Muscle of back (tissue), 11 donors: ENCODE results near the gene SLC2A11. TPM values are rescaled to one million over a fixed set of nuclear protein-coding genes. Genes with fewer than 3 reads are reported as not detected.
"Not testable (repeated sequence)": the region's sequence is repeated elsewhere in the genome, so short reads cannot be mapped to it uniquely, and the experiment has no call there.

Experiments used
- DNase-seq, 3 donors: peaks; one replicate each; pipeline versions ENCODE4 v3.0.0 to v3.0.0-alpha.2; 2013
- polyA plus RNA-seq, 10 donors: library from polyadenylated mRNA; unstranded; fragments of 120-200 nt; gene quantifications; one replicate each; pipeline ENCODE4 v1.2.1, GENCODE V29; 2013; ENCODE audit not compliant: insufficient read length in 10 of 10

Gene SLC2A11
- polyA plus RNA-seq, 10 donors, result 4.3 to 10.1 (median 6.4) TPM

DNA sequence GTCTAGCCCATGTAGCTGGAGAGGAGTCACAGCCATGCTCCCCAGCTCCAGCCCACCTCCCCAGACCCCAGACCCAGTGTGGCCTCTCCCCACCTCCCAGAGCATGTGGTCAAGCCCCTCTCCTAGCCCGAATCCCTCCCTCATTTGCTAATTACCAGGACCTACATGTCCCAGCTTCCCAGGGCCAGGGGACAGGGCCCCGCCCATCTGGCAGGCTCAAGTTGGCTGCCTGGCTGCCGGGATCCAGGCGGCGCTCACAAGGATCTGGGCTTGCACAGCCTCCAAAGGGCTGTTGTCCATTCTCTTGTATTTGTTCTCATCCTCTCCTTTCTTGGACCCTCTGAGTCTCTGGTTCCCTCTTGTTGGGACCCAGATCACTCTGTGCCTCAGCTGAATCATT, 31.9 kb downstream of the SLC2A11 start:
- DNase-seq, result no peak

DNA sequence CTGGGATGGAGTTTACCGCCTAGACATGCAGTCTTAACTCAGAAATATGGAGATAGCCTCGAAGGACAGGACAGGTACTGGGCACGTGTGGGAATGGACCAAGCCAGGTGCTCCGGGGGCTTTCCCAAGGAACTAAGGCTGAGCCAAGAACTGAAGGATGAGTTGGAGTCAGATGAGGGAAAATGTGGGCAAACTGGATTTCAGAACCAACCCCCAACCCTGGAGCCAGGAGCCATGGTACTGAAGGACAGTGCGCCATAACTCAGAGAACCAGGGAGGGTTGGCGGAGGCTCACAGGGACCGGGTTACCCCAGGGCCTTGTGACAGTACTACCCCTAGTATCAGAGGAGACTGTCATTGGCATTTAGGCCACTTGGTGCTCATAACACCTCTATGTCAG, 34.1 kb downstream of the SLC2A11 start:
- DNase-seq, result no peak

GRCh38 chr22:23892130-23892529, 34.5 kb downstream of the SLC2A11 start:
- no peak for DNase-seq

GRCh38 chr22:23892706-23893105, 35.0 kb downstream of the SLC2A11 start:
- DNase-seq, result no peak

DNA sequence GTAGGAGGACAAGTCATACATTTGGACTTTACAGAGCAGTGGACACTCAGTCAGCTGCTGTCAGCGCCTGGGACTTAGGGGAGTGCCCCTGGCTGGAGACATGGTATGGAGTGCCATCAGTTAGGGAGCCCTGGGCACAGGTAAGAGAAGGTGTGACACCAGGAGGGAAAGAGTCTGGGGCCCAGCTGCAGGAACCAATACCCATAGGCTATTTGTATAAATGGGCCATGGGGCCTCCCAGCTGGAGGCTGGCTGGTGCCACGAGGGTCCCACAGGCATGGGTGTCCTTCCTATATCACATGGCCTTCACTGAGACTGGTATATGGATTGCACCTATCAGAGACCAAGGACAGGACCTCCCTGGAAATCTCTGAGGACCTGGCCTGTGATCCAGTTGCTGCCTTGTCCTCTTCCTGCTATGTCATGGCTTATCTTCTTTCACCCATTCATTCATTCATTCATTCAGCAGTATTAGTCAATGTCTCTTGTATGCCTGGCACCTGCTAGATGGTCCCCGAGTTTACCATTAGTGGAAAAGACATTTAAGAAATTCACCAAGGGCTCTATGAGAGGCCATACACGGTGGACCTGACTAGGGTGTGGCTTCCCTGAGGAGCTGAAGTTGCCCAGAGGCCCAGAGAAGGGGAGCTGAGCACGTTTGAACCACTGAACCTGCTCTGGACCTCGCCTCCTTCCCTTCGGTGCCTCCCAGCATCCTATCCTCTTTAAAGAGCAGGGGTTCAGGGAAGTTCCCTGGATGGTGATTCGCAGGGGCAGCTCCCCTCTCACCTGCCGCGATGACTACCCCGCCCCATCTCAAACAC, 35.7 kb downstream of the SLC2A11 start:
- DNase-seq, result no peak

GRCh38 chr22:23893945-23894709, 36.5 kb downstream of the SLC2A11 start, which contains the start of gene MIF:
Gene MIF, plus strand, starts transcription at chr22:23894383. Its CDS starts 92 bp downstream, at chr22:23894475.
- DNase-seq, result peak; percentile 92 to 98 (median 95)

DNA sequence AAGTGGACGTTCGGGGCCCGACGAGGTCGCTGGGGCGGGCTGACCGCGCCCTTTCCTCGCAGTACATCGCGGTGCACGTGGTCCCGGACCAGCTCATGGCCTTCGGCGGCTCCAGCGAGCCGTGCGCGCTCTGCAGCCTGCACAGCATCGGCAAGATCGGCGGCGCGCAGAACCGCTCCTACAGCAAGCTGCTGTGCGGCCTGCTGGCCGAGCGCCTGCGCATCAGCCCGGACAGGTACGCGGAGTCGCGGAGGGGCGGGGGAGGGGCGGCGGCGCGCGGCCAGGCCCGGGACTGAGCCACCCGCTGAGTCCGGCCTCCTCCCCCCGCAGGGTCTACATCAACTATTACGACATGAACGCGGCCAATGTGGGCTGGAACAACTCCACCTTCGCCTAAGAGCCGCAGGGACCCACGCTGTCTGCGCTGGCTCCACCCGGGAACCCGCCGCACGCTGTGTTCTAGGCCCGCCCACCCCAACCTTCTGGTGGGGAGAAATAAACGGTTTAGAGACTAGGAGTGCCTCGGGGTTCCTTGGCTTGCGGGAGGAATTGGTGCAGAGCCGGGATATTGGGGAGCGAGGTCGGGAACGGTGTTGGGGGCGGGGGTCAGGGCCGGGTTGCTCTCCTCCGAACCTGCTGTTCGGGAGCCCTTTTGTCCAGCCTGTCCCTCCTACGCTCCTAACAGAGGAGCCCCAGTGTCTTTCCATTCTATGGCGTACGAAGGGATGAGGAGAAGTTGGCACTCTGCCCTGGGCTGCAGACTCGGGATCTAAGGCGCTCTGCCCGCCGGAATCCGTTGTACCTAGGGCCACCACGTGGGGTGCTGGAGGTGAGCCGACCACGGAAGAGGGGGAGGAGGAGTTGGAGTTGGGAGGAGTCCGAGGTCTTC, 37.3 kb downstream of the SLC2A11 start:
- peak; percentile 49 to 89 (median 66) for DNase-seq

DNA sequence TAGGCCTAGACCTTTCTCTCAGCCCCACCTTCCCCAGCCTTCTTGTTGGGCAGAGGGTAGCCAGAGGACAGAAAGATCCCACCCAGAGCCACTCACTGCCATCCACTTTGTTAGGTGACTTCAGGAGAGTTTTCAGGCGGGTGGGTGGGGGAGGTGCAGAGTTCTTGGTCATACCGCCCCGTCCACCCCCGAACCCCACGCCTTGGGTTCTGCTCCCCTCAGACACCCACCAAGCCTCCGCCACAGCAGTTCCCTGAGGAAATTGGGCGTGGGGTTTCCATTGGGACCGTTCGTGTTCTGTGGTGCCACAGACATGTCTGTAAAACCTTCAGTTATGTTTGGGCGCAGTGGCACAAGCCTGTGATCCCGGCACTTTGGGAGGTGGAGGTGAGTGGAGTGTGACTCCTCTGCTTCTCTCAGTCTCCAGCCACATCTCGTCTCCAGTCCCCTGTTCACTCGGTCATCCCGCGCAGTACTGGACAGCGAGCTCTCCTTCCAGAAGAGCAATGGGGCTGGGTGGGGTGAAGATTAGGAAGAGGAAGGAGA, 38.0 kb downstream of the SLC2A11 start:
- DNase-seq, result no peak

- no peak for DNase-seq
Measured at GRCh38 chr22:23896166-23896522, 38.5 kb downstream of the SLC2A11 start.

GRCh38 chr22:23896523-23897186, 39.0 kb downstream of the SLC2A11 start:
- DNase-seq, result no peak

DNA sequence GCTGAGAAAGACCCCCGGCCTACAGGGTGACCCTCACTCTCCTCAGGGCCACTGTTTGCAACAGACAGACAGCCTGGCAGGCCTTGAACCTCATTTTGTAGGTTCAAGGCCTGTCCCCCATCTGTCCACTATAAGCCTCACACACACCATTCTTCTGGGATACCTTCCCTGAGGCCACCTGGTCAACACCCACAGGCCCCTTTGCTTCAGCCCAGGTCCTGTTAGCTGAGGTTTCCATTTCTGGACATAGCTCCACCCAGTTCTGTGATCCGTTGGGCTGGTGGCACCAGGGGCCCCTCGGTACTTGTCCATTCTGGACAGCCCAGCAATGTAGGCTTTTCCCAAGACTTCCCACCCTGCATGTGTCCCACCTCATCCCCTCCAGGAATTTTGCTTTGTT, 39.6 kb downstream of the SLC2A11 start:
- no peak for DNase-seq

DNA sequence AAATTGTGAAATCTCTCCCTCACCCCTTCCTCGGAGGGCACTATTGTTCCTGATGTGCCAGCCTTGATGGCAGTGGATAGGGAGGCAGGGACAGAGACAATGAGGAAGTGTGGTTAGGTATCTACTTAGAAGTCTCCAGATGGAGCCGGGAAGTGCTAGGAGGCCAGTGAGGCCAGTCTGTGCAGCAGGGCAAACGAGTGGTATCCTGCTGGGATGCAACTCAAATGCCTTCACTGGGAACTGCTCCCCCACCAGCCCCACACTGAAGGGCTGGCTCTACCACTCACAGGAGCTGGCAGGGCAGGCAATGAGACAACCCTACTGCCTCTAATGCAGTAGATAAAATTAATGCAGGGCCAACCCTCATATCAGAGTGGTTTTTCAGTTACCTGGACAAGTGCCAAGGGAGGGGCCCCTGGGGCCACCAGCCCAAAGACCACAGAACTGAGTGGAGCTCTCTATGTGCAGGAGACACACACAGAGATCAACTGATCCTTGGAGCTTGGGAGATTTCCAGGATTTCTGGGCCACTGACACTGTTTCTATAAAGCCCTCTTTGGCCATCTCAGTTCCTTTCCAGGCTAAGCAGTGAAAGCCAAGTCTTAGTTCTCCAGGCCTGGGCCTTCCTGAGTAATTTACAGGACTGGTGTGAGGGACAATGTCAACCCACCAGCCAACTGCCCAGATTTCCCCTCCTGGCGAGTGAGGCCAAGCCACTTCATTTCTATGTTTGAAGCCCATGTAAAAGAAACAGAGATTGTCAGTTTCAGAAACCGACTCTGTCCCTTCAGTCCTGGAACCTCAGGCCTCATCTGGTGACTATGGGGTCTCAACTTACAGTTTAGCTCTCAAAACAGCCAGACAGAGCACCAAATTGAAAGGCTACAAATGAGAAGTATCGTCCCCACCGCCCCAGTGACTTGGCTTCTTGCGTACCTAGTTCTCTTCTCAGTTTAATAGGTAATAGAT, 40.6 kb downstream of the SLC2A11 start:
- no peak for DNase-seq

DNA sequence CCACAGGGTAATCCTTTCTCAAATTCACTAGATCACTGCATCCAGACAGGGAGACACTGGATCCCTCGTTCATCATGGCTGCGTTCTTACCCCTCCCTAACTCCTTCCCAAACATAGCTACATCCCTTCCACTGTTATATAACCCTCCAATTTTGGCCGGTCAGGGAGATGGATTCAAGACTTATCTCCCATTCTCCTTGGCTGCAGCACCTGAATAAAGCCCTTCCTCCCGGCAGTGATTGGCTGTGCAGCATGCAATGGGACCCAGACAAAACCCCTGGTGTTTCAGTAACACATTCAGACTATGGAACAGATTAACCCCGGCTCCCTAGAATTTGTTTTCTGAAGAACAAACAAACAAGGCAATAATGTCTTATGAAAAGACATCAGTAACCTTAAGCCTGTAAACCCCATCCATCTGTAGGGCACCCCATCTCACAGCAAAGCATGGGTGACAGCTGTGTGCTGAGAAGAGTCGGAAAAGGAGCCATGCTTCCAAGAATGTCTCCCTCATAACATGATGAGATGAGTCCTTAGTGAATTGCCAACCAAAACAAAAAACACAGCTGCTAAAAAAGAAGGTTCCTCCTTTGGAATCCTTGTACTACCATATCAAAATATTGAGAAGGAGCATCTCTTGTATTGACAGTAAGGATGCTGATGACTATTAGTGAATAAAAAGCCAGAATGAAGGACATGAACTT, 41.5 kb downstream of the SLC2A11 start:
- DNase-seq, result no peak

DNA sequence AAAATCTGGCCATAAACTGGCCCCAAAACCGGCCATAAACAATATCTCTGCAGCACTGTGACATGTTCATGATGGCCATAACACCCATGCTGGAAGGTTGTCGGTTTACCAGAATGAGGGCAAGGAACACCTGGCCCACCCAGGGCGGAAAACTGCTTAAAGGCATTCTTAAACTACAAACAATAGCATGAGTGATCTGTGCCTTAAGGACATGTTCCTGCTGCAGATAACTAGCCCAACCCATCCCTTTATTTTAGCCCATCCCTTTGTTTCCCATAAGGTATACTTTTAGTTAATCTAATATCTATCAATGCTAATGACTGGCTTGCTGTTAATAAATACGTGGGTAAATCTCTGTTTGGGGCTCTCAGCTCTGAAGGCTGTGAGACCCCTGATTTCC, 42.6 kb downstream of the SLC2A11 start:
- not testable (repeated sequence) for DNase-seq

DNA sequence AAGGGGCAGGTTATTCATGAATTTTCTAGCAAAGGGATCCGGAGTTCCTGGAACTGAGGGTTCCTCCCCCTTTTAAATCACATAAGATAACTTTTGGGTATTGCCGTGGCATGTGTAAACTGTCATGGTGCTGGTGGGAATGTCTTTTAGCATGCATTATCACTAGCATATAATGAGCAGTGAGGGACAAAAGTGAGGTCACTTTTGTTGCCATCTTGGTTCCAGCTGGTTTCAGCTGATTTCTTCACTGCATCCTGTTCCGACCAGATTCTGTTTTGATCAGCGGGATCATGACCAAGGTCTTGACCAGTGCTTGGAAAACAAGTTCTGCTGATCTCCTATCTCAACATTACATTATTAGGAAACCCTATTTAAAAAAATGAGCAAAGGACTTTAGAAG, 43.9 kb downstream of the SLC2A11 start:
- DNase-seq, result no peak

DNA sequence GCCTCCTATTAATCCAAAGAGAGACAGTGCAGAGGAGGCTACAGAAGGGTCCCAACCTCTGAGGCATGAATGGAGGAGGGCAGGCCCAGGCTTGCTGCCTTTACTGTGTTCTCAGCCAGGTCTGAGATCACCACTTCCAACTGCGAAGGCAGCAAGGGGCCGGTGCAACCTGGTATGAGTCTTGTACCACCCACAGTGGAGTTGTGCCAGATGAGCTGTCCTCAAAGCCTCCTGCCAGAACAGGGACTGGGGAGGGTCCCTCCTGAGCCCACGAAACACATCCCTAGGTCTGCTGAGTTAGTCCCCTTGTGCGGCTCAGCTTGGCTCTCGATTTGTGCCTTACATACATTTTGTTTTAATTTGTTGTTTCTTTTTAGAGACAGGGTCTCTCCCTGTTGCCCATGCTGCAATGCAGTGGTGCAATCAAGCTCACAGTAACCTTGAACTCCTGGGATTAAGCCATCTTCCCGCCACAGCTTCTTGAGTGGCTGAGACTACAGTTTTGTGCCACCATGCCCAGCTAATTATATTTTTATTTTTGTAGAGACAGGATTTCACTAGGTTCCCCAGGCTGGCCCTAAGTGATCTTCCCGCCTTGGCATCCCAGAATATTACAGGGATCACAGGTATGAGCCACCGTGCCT, 45.8 kb downstream of the SLC2A11 start:
- DNase-seq, result no peak

- peak in 2 of 3 donors; percentile 48 to 75 for DNase-seq
Measured at GRCh38 chr22:23904573-23905254, 47.0 kb downstream of the SLC2A11 start.

- no peak for DNase-seq
Measured at GRCh38 chr22:23906641-23907040, 49.0 kb downstream of the SLC2A11 start.
